ENCODE data around the gene DACT2. TPM values are rescaled to one million over a fixed set of nuclear protein-coding genes. Genes with fewer than 3 reads are reported as not detected.

Gene DACT2
- total and polyA plus RNA-seq, 2 experiments from 2014 or later = not detected

DNA sequence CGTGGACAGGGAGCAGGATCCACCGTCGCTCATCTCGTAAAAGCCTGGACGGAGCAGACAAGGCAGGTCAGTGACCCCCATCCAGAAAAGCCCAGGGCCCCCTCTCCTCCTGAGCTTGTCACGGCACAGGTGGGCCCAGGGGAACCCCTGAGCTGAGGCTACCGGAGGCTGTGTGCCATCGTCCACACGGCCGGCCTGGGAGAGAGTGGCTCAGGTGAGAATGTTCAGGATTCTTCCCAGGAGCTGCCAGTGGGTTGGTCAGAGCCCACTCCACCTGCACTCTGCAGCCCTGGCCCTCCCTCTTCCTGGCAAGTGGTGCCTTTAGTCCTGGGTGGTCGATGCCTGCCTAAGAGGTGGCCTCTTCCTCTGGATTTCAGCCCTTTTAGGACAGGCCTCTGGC lies 9.2 kb downstream of the DACT2 start:
- Histone ChIP-seq H3K27ac (no peak overlapping the region), H3K79me2 (ENCODE audit: insufficient read depth) (no peaks in the 10 kb centered on the region), H3K9me3 (ENCODE audit: low read depth) (no peaks in the 10 kb centered on the region), H3K4me3 (no peak overlapping the region), H3K36me3 (ENCODE audit: low read depth) (no peaks in the 10 kb centered on the region), H4K20me1 (ENCODE audit: insufficient read depth) (no peaks in the 10 kb centered on the region), H3K27me3 (replicated peaks; ENCODE audit: insufficient read depth) (no peaks in the 10 kb centered on the region), H3K9me2 (ENCODE audit: insufficient read depth) (no peaks in the 10 kb centered on the region), H3F3A (ENCODE audit: insufficient read depth) (no peaks in the 10 kb centered on the region), H3K9ac (no peak overlapping the region), H3K4me1 (ENCODE audit: insufficient read depth) (no peaks in the 10 kb centered on the region), H3K4me2 (ENCODE audit: unreplicated experiment) (no peak overlapping the region), H2AFZ (no peak overlapping the region)
- TF ChIP-seq EZH2 (IDR thresholded peaks at IDR 0.05; ENCODE audit: insufficient read depth, poor library complexity, severe bottlenecking) (no peak), EZH2phosphoT487 (IDR thresholded peaks at IDR 0.05; ENCODE audit: insufficient read depth, low read depth) (no peak)
- no peak for DNase-seq
- in situ Hi-C loops (cut with MboI) = no loop called here
- 63 to 76% methylated on average over 11 of the region's 11 CpGs for WGBS, 2 experiments (ENCODE audit: low coverage in 1 of 2, low lambda C conversion rate in 2 of 2, missing lambda C conversion rate in 2 of 2)

- Histone ChIP-seq H4K20me1 (ENCODE audit: insufficient read depth) (no peaks in the 10 kb centered on the region), H3K27me3 (replicated peaks; ENCODE audit: insufficient read depth) (no peaks in the 10 kb centered on the region), H3K27ac (no peak overlapping the region), H3K4me1 (ENCODE audit: insufficient read depth) (no peaks in the 10 kb centered on the region), H3K9ac (no peak overlapping the region), H3K36me3 (ENCODE audit: low read depth) (no peaks in the 10 kb centered on the region), H3K9me3 (ENCODE audit: low read depth) (no peaks in the 10 kb centered on the region), H2AFZ (no peak overlapping the region), H3F3A (ENCODE audit: insufficient read depth) (no peaks in the 10 kb centered on the region), H3K4me3 (no peak overlapping the region), H3K4me2 (ENCODE audit: unreplicated experiment) (no peak overlapping the region), H3K9me2 (ENCODE audit: insufficient read depth) (no peaks in the 10 kb centered on the region), H3K79me2 (ENCODE audit: insufficient read depth) (no peaks in the 10 kb centered on the region)
- in situ Hi-C loops (cut with MboI) = no loop called here
- TF ChIP-seq EZH2phosphoT487 (IDR thresholded peaks at IDR 0.05; ENCODE audit: insufficient read depth, low read depth) (no peak), EZH2 (IDR thresholded peaks at IDR 0.05; ENCODE audit: insufficient read depth, poor library complexity, severe bottlenecking) (no peak)
- DNase-seq = no peak
- WGBS, 2 experiments (ENCODE audit: low coverage in 1 of 2, low lambda C conversion rate in 2 of 2, missing lambda C conversion rate in 2 of 2) = 60 to 68% methylated on average over 14 to 15 of the region's 15 CpGs
Measured at GRCh38 chr6:168309997-168310396, 9.6 kb downstream of the DACT2 start.

GRCh38 chr6:168309183-168309582 lies 10.4 kb downstream of the DACT2 start:
- Histone ChIP-seq H3K4me1 (ENCODE audit: insufficient read depth) (no peaks in the 10 kb centered on the region), H3F3A (ENCODE audit: insufficient read depth) (no peaks in the 10 kb centered on the region), H3K9me2 (ENCODE audit: insufficient read depth) (no peaks in the 10 kb centered on the region), H3K9me3 (ENCODE audit: low read depth) (no peaks in the 10 kb centered on the region), H3K4me3 (no peak overlapping the region), H3K9ac (no peak overlapping the region), H3K27me3 (replicated peaks; ENCODE audit: insufficient read depth) (no peaks in the 10 kb centered on the region), H3K79me2 (ENCODE audit: insufficient read depth) (no peaks in the 10 kb centered on the region), H2AFZ (no peak overlapping the region), H3K4me2 (ENCODE audit: unreplicated experiment) (no peak overlapping the region), H3K27ac (no peak overlapping the region), H3K36me3 (ENCODE audit: low read depth) (no peaks in the 10 kb centered on the region), H4K20me1 (ENCODE audit: insufficient read depth) (no peaks in the 10 kb centered on the region)
- no peak for DNase-seq
- no peak for TF ChIP-seq EZH2phosphoT487 (IDR thresholded peaks at IDR 0.05; ENCODE audit: insufficient read depth, low read depth)
- no peak for TF ChIP-seq EZH2 (IDR thresholded peaks at IDR 0.05; ENCODE audit: insufficient read depth, poor library complexity, severe bottlenecking)
- in situ Hi-C loops (cut with MboI) = no loop called here
- WGBS, 2 experiments (ENCODE audit: low coverage in 1 of 2, low lambda C conversion rate in 2 of 2, missing lambda C conversion rate in 2 of 2) = 82 to 90% methylated on average over 30 of the region's 30 CpGs

GRCh38 chr6:168308390-168309144 lies 11.0 kb downstream of the DACT2 start:
- Histone ChIP-seq H3F3A (ENCODE audit: insufficient read depth) (no peaks in the 10 kb centered on the region), H2AFZ (no peak overlapping the region), H4K20me1 (ENCODE audit: insufficient read depth) (no peaks in the 10 kb centered on the region), H3K4me2 (ENCODE audit: unreplicated experiment) (no peak overlapping the region), H3K9me3 (ENCODE audit: low read depth) (no peaks in the 10 kb centered on the region), H3K27ac (no peak overlapping the region), H3K9ac (no peak overlapping the region), H3K79me2 (ENCODE audit: insufficient read depth) (no peaks in the 10 kb centered on the region), H3K27me3 (replicated peaks; ENCODE audit: insufficient read depth) (no peaks in the 10 kb centered on the region), H3K36me3 (ENCODE audit: low read depth) (no peaks in the 10 kb centered on the region), H3K4me1 (ENCODE audit: insufficient read depth) (no peaks in the 10 kb centered on the region), H3K9me2 (ENCODE audit: insufficient read depth) (no peaks in the 10 kb centered on the region), H3K4me3 (no peak overlapping the region)
- TF ChIP-seq EZH2phosphoT487 (IDR thresholded peaks at IDR 0.05; ENCODE audit: insufficient read depth, low read depth) (no peak), EZH2 (IDR thresholded peaks at IDR 0.05; ENCODE audit: insufficient read depth, poor library complexity, severe bottlenecking) (no peak)
- in situ Hi-C loops (cut with MboI) = no loop called here
- DNase-seq = no peak
- WGBS, 2 experiments (ENCODE audit: low coverage in 1 of 2, low lambda C conversion rate in 2 of 2, missing lambda C conversion rate in 2 of 2) = 78 to 80% methylated on average over 35 of the region's 35 CpGs

Data from GM23248 (cell line).